Dendritic cell treated with granulocyte-macrophage colony-stimulating factor and Interleukin-4, amounts not matched to agents 40 ng/mL and 50 ng/mL, for 4 days (primary cell): ENCODE data around the gene KRTAP5-7.
"Not testable (repeated sequence)": the region's sequence is repeated elsewhere in the genome, so short reads cannot be mapped to it uniquely, and the experiment has no call there.

Source experiments
- H3K27ac Mint-ChIP-seq: one replicate; pipeline ENCODE4 v1.8.0; 2022; ENCODE audit warnings: mild to moderate bottlenecking, mixed read lengths
- H3K27me3 Mint-ChIP-seq: one replicate; pipeline ENCODE4 v1.8.0; 2022; ENCODE audit warnings: mild to moderate bottlenecking, mixed read lengths
- H3K36me3 Mint-ChIP-seq: one replicate; pipeline ENCODE4 v1.8.0; 2022; ENCODE audit warnings: low read depth, mixed read lengths
- H3K4me1 Mint-ChIP-seq: one replicate; pipeline ENCODE4 v1.8.0; 2022; ENCODE audit warnings: low read depth, mixed read lengths
- H3K4me3 Mint-ChIP-seq: one replicate; pipeline ENCODE4 v1.8.0; 2022; ENCODE audit warnings: mild to moderate bottlenecking, moderate library complexity, mixed read lengths
- H3K9me3 Mint-ChIP-seq: one replicate; pipeline ENCODE4 v1.8.0; 2022; ENCODE audit warnings: mixed read lengths
- intact Hi-C: fragments of 100-400 bp; cut with micrococcal nuclease; formaldehyde crosslinking; loops from one replicate; pipeline ENCODE4 v1.15.0; 2022

Gene KRTAP5-7

DNA sequence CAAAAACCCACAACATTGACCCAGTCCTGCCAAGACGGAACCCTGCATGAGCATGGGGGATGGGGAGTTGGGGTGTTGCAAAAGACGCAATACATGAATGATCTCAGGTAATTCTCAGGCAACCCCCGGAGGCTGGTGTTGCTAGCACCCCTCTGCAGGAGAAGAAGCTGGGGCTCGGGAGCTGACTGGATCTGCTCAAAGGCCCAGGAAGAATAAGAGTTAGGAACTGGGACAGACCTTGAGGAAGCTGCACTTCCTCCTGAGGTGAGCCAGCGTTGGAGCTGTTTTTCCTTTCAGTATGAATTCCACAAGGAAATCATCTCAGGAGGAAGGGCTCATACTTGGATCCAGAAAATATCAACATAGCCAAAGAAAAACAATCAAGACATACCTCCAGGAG lies 21.1 kb downstream of the KRTAP5-7 start, which contains the start of gene KRTAP5-9:
KRTAP5-9 (plus strand) TSS at position 301 of the 400 bp plus-strand sequence. CDS start 238 bp downstream, outside the sequence.
- intact Hi-C loops, result no loop called here
- Mint-ChIP-seq H3K36me3 (no peaks in the 10 kb centered on the region), H3K4me1 (peaks cover 54% of the 10 kb centered on the region), H3K9me3 (peaks cover 13% of the 10 kb centered on the region), H3K27me3 (peaks cover 33% of the 10 kb centered on the region), H3K4me3 (no peak within 1 kb of the TSS), H3K27ac (no peak within 1 kb of the TSS)

DNA sequence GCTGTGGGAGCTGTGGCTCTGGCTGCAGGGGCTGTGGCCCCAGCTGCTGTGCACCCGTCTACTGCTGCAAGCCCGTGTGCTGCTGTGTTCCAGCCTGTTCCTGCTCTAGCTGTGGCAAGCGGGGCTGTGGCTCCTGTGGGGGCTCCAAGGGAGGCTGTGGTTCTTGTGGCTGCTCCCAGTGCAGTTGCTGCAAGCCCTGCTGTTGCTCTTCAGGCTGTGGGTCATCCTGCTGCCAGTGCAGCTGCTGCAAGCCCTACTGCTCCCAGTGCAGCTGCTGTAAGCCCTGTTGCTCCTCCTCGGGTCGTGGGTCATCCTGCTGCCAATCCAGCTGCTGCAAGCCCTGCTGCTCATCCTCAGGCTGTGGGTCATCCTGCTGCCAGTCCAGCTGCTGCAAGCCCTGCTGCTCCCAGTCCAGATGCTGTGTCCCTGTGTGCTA lies 21.7 kb downstream of the KRTAP5-7 start:
- no peak overlapping the region for H3K27ac Mint-ChIP-seq
- peaks cover 33% of the 10 kb centered on the region for H3K27me3 Mint-ChIP-seq
- intact Hi-C loops, result no loop called here
- H3K4me1 Mint-ChIP-seq, result peaks cover 48% of the 10 kb centered on the region
- peaks cover 13% of the 10 kb centered on the region for H3K9me3 Mint-ChIP-seq
- H3K36me3 Mint-ChIP-seq, result no peaks in the 10 kb centered on the region
- H3K4me3 Mint-ChIP-seq, result no peak overlapping the region

DNA sequence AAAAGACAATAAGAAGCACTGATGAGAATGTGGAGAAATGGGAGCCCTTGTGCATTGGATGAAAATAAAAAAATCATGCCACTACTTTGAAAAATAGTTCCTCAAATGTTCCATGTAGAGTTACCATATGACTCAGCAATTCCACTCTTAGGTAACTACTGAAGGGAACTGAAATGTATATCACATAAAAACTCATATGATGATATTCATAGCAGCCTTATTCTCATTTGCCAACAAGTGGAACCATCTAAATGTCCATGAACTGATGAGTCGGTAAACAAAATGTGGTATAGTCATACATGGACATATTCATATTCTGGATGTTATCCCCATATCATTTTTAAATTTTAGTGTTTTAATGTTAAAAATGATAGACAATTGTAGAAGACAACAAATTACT lies 24.6 kb downstream of the KRTAP5-7 start:
- intact Hi-C loops, result no loop called here
- peaks cover 39% of the 10 kb centered on the region for H3K4me1 Mint-ChIP-seq
- peaks cover 30% of the 10 kb centered on the region for H3K27me3 Mint-ChIP-seq
- no peaks in the 10 kb centered on the region for H3K36me3 Mint-ChIP-seq
- no peak overlapping the region for H3K4me3 Mint-ChIP-seq
- H3K27ac Mint-ChIP-seq, result no peak overlapping the region
- H3K9me3 Mint-ChIP-seq, result peaks cover 1% of the 10 kb centered on the region

DNA sequence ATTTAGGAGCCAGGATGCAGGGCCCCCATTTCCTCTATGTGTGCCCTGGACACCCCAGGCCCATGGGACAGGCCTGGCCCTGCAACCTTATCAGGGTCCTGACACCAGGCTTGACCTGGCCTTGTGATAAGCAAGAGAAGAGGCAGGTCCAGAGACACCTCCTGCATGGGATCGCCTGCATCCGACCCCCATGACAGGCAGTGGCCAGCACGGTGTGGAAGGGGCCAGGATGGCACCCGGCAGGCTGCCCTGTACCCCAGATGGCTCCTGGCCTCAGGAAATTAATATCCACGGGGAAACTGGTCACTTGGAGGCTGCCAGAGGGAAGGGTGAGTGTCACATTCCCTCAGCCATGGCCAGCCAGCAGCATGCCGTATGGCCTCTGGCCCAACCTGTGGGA lies 27.9 kb downstream of the KRTAP5-7 start:
- H3K27ac Mint-ChIP-seq, result no peak overlapping the region
- intact Hi-C loops, result no loop called here
- no peaks in the 10 kb centered on the region for H3K36me3 Mint-ChIP-seq
- H3K9me3 Mint-ChIP-seq, result no peaks in the 10 kb centered on the region
- no peak overlapping the region for H3K4me3 Mint-ChIP-seq
- H3K27me3 Mint-ChIP-seq, result peaks cover 16% of the 10 kb centered on the region
- peaks cover 15% of the 10 kb centered on the region for H3K4me1 Mint-ChIP-seq

DNA sequence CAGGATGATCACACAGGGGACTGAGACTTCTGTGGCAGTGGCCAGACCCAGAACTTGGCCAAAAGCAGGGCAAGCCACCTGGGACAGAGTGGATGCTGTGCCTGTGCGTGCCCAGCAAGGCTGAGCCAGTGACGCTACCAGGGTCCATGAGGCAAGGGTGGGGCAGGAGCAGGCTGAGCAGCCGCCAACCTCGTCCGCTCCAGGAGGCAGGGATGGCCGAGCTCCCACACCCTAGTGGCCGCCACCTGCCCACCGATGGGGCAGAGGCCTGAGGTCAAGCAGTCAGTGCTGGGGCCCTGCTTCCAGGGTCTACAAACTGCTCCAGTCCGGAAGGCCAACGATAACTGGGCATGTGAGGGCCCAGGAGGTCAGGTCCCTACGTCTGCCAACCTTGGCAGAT lies 28.4 kb downstream of the KRTAP5-7 start:
- peaks cover 11% of the 10 kb centered on the region for H3K27me3 Mint-ChIP-seq
- H3K4me1 Mint-ChIP-seq, result peaks cover 10% of the 10 kb centered on the region
- intact Hi-C loops, result no loop called here
- H3K27ac Mint-ChIP-seq, result no peak overlapping the region
- H3K4me3 Mint-ChIP-seq, result no peak overlapping the region
- H3K9me3 Mint-ChIP-seq, result no peaks in the 10 kb centered on the region
- no peaks in the 10 kb centered on the region for H3K36me3 Mint-ChIP-seq

DNA sequence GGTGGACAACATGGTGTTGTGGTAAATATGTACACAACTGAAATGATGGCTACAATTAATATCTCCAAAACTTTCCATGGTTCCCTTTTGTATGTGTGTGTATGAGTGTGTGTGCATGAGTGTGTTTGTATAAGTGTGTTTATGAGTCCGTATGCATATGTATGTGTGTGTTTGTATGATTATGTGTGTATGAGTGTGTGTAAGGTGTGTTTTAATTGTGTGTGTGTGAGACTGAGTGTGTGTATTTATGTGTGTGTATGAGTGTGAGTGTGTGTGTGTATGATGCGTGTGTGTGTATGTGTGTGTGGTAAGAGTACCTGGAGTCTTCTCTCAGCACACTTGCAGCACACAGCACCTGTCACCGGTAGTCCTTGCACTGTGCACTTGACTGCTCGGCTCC lies 29.0 kb downstream of the KRTAP5-7 start:
- intact Hi-C loops, result no loop called here
- Mint-ChIP-seq H3K27ac (no peak overlapping the region), H3K36me3 (no peaks in the 10 kb centered on the region)

DNA sequence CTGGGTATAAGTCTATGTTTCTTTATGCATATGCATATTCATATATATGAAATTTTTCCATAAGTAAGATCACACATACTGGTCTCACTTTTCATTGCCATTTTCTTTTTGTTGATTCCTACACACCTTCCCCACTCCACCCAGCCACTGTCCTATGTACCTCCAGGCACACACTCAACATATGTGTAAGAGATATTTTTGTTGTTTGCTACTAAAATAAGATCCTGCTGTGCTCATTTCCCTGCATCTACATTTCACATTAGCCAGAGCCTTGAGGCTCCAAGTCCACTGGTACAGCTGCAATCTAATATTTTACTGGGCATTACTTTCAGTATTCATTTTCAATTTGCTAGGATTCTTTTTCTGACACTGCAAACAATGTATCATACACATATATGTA lies 30.2 kb downstream of the KRTAP5-7 start:
- Mint-ChIP-seq H3K36me3 (no peaks in the 10 kb centered on the region), H3K27ac (no peak overlapping the region), H3K4me3 (no peak overlapping the region), H3K9me3 (no peaks in the 10 kb centered on the region), H3K27me3 (peaks cover 15% of the 10 kb centered on the region), H3K4me1 (no peaks in the 10 kb centered on the region)
- intact Hi-C loops, result no loop called here

More for the DNA sequence above, 29.0 kb downstream of the KRTAP5-7 start:
- Mint-ChIP-seq H3K9me3 (no peaks in the 10 kb centered on the region), H3K27me3 (peaks cover 11% of the 10 kb centered on the region), H3K4me1 (peaks cover 5% of the 10 kb centered on the region), H3K4me3 (no peak overlapping the region)

DNA sequence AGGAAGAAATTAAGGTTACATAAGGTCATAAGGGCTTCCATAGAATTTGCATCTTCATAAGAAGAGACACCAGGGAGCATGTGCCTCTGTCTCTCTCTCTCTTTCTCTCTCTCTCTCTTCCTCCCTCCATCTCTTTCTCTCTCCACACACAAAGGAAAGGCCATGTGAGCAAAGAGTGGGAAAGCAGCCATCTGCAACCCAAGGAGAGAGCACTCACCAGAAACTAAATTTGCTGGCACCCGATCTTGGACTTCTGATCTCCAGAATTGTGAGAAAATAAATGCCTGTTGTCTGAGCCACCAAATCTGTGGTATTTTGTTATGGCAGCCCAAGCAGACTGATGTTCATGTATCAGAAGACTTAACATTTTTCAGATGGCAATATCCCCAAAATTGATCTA lies 31.9 kb downstream of the KRTAP5-7 start:
- peaks cover 20% of the 10 kb centered on the region for H3K27me3 Mint-ChIP-seq
- H3K4me1 Mint-ChIP-seq, result peaks cover 10% of the 10 kb centered on the region
- no peak overlapping the region for H3K27ac Mint-ChIP-seq
- no peaks in the 10 kb centered on the region for H3K36me3 Mint-ChIP-seq
- H3K9me3 Mint-ChIP-seq, result no peaks in the 10 kb centered on the region
- H3K4me3 Mint-ChIP-seq, result no peak overlapping the region
- intact Hi-C loops, result no loop called here

DNA sequence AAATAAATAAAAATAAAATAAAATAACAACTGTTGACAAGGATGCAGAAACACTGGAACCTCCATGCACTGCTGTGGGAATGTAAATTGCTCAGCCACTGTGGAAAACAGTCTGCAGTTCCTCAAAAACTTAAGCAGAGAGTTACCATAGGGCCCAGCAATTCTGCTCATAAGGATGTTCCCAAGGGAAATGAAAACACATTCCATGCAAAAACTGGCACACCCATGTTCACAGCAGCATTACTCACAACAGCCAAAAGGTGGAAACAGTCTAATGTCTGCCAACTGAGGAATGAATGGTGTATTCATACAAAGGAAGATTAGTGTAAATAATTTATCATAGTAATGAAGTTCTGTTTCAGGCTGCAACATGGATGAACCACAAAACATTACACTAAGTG lies 35.1 kb downstream of the KRTAP5-7 start:
- H3K9me3 Mint-ChIP-seq, result no peaks in the 10 kb centered on the region
- peaks cover 35% of the 10 kb centered on the region for H3K27me3 Mint-ChIP-seq
- intact Hi-C loops, result no loop called here
- no peak overlapping the region for H3K27ac Mint-ChIP-seq
- no peaks in the 10 kb centered on the region for H3K36me3 Mint-ChIP-seq
- H3K4me1 Mint-ChIP-seq, result peaks cover 11% of the 10 kb centered on the region
- H3K4me3 Mint-ChIP-seq, result no peak overlapping the region

DNA sequence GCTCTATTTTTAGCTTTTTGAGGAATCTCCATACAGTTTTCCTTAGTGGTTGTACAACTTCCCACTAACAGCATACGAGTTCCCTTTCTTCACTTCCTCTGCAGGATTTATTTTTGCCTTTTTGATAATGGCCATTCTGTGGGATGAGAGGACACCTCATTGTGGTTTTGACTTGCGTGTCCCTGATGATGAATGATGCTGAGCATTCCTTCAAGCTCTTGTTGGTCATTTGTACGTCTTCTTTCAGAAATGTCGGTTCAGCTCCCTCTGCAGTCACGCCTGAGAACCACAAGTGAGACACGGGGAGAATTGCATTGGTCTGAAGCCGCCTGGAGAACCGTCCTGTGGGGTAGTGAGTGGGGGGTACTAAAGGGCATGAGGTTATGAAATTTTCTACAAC lies 36.3 kb downstream of the KRTAP5-7 start:
- Mint-ChIP-seq H3K9me3 (no peaks in the 10 kb centered on the region), H3K4me1 (peaks cover 11% of the 10 kb centered on the region), H3K27me3 (peaks cover 37% of the 10 kb centered on the region), H3K27ac (no peak overlapping the region), H3K4me3 (no peak overlapping the region), H3K36me3 (no peaks in the 10 kb centered on the region)
- intact Hi-C loops, result no loop called here

DNA sequence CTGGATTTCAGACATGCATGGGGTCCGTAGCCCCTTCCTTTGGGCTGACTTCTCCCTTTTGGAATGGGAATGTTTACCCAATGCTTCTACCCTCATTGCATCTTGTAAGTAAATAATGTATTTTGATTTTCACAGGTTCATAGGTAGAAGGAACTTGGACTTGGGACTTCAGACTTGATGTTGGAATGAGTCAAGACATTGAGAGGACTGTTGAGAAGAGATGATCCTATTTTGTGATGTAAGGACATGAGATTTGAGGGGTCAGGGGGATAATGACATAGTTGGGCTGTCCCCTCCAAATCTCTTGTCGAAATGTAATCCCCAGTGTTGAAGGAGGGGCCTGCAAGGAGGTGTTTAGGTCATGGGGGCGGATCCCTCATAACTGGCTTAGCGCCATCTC lies 37.4 kb downstream of the KRTAP5-7 start:
- intact Hi-C loops, result no loop called here
- H3K27me3 Mint-ChIP-seq, result peaks cover 32% of the 10 kb centered on the region

DNA sequence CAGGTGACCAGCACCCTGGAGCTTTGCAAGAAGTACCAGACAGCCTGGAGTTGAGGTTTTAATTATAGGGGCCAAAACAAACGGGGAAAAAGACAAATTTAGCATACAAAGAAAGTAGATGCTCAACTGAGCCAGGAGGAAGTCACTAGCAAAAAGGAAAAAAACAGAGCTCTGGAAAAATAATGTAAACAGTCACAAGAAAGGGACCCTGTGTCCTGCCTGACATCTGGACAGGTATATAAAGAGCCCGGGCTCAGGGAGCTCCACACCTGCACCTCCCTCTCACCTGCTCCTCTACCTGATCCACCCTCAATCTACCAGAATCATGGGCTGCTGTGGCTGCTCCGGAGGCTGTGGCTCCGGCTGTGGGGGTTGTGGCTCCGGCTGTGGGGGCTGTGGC lies 38.2 kb downstream of the KRTAP5-7 start, which contains the start of gene KRTAP5-10:
KRTAP5-10 (plus strand) TSS at position 301 of the 400 bp plus-strand sequence; CDS start at position 326, 25 bp downstream.
- intact Hi-C loops, result no loop called here
- no peaks in the 10 kb centered on the region for H3K36me3 Mint-ChIP-seq
- no peak within 1 kb of the TSS for H3K4me3 Mint-ChIP-seq
- H3K9me3 Mint-ChIP-seq, result no peaks in the 10 kb centered on the region
- no peak within 1 kb of the TSS for H3K27ac Mint-ChIP-seq
- H3K4me1 Mint-ChIP-seq, result peaks cover 11% of the 10 kb centered on the region
- peaks cover 30% of the 10 kb centered on the region for H3K27me3 Mint-ChIP-seq

More for the DNA sequence above, 37.4 kb downstream of the KRTAP5-7 start:
- Mint-ChIP-seq H3K36me3 (no peaks in the 10 kb centered on the region), H3K4me3 (no peak overlapping the region), H3K9me3 (no peaks in the 10 kb centered on the region), H3K4me1 (peaks cover 11% of the 10 kb centered on the region), H3K27ac (no peak overlapping the region)

DNA sequence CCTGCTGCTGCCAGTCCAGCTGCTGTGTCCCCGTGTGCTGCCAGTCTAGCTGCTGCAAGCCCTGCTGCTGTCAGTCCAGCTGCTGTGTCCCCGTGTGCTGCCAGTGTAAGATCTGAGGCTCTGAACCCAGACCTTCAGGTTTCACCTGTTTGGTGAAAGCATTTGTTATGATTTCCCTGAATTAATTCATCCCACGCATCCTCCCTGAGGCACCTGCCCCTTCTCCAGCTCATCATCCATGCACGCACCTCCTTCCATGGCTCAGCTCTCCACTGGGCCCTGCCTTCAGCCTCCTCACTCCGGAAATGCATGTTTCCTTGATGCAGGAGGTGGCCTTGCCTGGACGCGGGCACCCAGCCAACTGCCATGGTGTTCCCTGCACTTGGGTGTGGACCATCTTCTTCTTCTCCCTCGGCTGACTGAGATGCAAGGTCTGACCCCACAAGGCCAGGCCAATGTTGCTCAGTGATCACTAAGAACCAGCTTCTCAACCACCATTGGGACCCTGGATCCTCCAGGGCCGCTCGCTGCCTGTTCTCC lies 39.1 kb downstream of the KRTAP5-7 start:
- Mint-ChIP-seq H3K4me1 (peaks cover 11% of the 10 kb centered on the region), H3K4me3 (no peak overlapping the region), H3K27me3 (peaks cover 30% of the 10 kb centered on the region), H3K9me3 (no peaks in the 10 kb centered on the region), H3K36me3 (no peaks in the 10 kb centered on the region), H3K27ac (no peak overlapping the region)
- intact Hi-C loops, result no loop called here

DNA sequence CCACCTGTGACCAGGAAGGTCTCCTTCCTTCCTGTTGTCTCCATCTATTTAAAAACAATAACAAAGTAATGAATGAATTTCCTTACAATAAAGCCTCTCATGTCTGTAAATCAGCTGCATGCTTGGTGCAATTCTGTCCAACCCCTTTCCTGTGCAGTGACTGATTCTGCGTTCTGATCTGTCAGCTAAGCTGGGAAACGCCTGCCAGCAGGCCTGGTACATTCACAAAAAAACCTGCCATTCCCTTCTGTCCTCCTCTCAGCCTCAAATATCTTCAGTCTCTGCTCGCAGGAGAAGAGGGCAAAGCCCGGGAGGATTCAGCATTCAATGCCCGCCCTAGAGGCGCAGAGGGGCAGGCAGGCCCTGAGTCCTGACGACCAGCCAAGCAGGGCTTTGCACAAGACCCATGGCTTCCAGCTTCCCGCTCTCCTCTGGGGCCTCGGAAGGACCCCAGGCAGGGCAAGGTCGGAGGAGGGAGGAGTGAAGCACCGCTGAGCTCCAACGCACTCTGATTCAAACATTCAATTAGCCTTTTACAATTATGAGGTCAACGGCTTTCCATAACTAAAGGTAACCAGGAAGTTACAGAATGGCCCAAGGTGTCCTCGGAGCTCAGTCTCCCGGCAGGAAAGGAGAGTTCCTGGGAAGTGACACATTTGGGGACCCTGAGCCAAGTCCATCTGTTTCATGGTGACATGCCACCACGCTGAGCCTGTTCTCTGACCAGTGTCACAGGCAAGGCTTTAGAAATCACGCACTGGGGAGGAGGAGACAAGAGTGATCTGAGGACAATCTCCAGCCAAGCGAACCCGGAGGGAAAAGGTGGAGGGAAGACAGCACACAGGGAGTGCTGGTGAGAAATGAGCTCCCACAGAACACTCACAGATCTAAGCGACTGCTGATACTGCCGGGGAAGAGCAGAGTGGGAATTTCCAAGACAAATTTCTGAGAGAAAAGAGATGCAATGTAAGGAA lies 39.8 kb downstream of the KRTAP5-7 start:
- Mint-ChIP-seq H3K27me3 (peaks cover 25% of the 10 kb centered on the region), H3K4me1 (peaks cover 11% of the 10 kb centered on the region)
- H3K36me3 Mint-ChIP-seq, H3K27ac Mint-ChIP-seq, intact Hi-C loops, H3K9me3 Mint-ChIP-seq, H3K4me3 Mint-ChIP-seq: not testable (repeated sequence)
